Caki2 (cell line): Measurements from ENCODE around the gene SMYD3. TPM values are rescaled to one million over a fixed set of nuclear protein-coding genes. Genes with fewer than 3 reads are reported as not detected.

Source experiments
- DNase-seq: peaks from one replicate; pipeline ENCODE4 v3.0.0-alpha.2; 2015; ENCODE audit warnings: low read depth
- in situ Hi-C: cut with HindIII; loops from 2 replicates; pipeline ENCODE4 v1.10.0; 2016; ENCODE audit warnings: low sequenced_read_pairs, low pct_unique_long_range_greater_than_20kb, mixed read lengths
- total RNA-seq: library from RNA; depleted of rRNA; stranded (reverse); fragments of >200 nt; shearing (Covaris generic); gene quantifications from 2 replicates; pipeline ENCODE4 v1.2.3, GENCODE V29; 2014; ENCODE audit warnings: low replicate concordance

The SMYD3 gene
- total RNA-seq, 1 experiment from 2014 or later = 47.7 TPM

DNA sequence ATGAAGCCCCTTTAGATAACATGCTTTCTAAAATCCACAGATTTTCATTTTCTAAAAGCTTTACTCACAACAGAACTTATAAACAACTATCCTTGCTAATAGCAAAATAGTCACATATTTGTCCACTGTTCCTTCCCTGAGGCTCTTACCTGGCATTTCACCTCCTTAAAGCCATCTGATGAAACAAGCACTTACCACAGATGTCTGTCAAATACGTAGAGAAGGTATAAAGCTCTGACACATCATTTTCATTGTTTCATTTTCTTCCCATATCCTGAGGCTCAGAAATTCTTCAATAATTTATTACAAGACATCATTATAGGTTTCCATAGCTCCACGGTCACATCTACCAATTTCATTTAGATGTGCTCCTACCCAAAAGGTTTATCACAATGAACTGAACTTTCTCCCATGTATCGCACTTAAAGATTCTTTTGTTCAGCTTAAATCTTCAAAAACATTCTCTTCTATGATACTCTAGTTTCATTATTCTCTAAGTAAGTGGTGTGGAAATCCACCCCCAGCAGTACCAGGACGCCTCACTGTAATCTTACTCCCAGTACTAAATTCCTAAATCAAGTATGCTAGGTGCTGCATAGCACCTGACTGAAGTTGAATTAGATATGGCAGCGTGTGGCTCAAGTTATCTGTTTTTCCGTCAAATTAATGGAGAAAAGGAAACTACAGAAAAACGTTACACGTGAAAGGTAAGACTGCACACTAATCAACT lies 569.6 kb downstream of the SMYD3 start:
- DNase-seq = no peak
- in situ Hi-C loops = no loop called here

DNA sequence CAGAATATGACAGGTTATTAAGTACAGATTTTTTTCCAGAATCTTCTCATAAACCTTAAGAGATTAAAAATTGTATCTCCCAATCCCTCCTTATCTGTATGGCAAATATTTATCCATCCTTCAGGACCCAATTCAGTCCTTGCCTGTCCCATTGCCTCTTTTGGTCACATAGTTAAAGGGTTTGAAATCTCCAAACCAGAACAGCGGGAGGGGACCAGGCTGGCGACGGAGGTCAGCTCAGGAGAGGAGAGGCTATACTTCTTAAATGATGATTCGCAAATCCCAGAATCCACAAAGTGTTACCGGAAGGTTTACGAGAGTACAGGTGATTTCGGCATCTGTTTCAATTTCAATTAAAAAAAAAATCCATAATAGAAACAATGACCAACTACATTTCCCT lies 572.7 kb downstream of the SMYD3 start:
- no peak for DNase-seq
- in situ Hi-C loops = no loop called here

DNA sequence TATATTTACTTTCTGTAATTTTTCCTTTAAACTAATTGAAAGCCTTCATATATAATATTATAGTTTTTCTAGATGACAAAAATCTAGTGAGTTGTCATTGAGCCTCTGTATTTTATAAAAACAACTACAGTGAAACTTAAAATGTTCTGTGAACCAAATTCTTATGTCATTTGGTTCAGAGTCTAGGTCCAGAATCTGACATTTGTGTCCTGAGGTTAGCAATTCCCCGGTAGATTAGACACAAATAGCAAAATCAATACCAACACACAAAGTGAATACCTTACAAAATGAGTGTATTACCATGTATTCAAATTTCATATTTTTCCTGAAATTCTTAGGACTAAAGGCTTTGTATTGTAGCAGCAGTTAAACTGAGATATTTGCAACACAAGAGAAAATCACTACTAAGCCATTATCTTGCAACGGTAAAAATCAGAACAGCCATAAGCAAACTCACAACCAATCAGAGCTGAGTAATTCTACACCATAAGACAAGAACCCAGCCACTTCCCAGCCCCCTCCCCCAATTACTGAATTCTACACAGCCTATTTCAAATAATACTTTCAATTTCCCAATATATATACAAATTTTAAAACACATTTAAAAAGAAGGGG lies 573.5 kb downstream of the SMYD3 start:
- DNase-seq = no peak
- in situ Hi-C loops = no loop called here

DNA sequence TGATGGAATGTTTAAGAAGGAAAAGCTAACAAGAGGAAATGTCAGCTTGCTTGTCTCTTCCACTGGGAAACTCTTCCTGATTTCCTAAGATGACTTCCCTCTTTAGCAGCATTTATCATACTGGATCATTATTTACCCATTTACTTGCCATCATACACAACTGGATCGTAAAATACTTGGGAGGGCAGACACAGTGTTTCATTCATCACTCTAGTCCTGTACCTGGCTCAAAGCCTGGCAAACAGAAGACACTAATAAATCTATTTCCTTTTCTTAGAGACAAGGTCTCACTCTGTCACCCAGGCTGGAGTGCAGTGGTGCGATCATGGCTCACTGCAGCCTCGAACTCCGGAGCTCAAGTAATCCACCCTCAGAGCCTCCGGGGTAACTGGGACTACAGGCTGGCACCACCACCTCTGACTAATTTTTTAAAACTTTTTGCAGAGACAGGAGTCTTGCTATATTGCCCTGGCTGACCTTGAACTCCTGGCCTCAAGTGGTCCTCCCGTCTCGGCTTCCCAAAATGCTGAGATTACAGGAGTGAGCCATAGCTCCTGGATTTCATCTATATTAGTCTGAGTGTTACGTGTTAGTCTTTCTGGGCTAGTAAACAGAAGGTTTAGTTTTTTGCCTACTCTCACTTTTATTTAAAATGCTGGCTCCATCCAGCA lies 574.6 kb downstream of the SMYD3 start:
- no peak for DNase-seq
- in situ Hi-C loops = no loop called here

DNA sequence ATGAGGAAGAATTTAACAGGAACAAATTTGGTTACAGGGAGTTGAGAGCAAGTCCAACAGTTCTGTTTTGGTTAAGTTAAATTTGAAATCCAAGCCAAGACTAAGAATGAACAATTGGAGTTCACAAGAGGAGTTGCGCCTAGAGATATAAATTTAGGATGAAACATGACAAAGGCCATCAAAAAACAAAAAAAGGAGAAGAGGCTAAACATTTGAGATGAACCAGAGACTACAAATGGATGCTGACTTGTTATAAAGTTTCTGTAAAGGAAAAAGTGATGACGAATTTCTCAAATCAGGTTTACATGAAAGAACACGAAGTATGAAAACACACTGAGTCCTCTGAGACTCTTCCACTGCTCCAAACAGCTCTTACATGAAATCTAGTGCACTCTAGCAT lies 575.6 kb downstream of the SMYD3 start:
- in situ Hi-C loops = no loop called here
- no peak for DNase-seq

DNA sequence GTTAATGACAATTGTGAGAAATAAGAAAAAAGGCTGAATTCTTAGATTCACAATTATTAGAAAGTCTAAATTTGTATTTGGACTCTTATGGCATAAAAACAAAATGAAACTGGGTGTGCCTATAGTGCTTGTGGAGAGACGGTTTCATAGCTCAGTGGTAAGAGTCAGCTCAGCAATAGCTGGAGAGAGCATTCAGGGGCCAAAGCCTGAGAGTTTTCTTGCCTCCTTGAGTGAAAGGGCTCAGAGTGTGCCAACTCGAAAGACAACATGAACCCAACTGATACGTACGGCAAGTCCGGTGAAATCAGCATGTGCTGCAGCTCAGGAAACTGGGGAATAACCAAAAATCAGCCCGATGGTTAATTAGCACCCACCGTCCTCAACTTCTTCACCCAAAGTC lies 577.9 kb downstream of the SMYD3 start:
- DNase-seq = no peak
- in situ Hi-C loops = no loop called here

DNA sequence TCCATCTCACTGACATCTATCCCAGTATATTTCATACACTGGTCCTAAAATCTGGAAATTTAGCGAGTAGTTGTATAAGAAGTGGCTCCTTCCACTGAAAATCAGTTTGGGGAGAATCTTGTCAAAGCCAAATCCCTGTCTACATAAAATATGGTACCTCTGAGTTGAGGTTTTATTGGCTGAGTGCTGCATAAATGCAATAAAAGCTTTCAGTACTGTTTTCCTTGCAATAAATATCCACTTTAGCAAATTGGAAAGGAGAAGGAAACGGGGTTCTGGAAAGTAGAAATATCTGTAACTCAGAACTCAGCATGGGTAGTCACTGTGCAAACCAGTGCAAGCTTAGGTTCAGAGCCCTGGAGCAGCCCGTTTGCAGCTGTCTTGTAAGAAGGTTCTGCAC lies 580.2 kb downstream of the SMYD3 start:
- no peak for DNase-seq
- in situ Hi-C loops = no loop called here

DNA sequence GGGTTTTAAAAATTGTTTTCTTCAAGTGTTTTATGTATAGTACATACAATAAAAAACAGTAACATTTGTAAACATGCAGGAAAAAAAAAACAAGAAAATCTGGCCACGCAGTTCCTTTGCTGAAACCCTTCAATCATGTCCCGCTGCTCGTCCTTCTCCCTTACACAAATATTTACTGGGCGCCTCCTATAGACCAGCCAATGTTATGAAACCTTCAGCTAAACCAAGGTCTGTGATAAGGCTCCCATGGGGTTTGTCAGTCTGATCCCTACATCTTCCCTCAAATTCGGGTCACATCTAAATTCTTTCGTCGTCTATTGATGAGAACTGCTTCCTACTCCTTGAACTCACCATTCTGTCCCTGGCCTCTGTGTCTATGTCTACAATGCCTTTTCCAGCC lies 583.9 kb downstream of the SMYD3 start:
- no peak for DNase-seq
- in situ Hi-C loops = no loop called here

DNA sequence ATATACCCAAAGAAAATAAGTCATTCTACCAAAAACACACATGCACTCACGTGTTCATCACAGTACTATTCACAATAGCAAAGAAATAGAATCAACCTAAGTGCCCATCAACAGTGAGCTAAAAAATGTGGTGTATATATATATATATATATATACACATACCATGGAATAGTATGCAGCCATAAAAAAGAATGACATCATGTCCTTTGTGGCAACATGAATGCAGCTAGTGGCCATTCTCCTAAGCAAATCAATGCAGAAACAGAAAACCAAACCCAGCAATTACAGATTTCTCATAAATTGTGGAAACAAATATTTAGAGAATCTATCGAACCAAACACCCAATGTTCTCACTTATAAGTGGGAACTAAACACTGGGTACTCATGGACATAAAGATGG lies 585.7 kb downstream of the SMYD3 start:
- in situ Hi-C loops = no loop called here
- no peak for DNase-seq

DNA sequence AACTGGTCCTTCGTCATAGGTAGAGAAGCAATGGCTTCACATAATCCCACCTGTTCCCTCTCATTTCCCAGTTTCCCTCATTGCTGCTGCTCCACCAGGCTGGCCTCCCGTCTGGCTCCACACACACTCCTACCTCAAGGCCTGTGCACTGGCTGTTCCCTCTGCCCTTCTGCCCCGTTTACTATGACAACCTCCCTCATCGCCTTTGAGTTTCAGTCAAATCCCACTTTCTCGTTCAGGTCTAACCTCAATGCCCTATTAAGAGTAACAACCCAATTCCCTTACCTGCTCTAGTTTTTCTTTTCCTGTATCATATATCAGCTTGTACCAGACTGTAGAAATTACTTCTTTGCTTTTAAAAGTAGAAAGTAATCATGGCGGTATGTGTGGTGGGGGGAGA lies 589.7 kb downstream of the SMYD3 start:
- no peak for DNase-seq
- in situ Hi-C loops = no loop called here

DNA sequence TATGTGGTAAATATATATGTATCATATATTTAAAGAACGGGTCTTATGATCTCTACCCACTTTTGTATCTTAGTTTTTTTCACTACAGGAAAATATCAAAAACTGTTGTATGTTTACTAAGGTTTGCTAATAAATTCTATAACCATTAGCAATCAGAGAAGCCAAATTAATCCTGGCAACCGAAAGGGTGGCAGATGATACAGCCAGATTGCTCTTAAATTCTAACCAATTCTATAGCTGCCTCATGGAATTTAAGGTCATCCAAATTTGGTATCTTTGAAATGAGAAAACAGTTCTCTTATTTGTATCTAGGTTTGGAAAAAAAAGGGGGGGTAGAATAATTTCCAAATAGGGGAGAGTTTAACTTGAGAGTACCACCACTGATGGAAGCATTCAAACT lies 591.2 kb downstream of the SMYD3 start:
- in situ Hi-C loops = no loop called here

DNA sequence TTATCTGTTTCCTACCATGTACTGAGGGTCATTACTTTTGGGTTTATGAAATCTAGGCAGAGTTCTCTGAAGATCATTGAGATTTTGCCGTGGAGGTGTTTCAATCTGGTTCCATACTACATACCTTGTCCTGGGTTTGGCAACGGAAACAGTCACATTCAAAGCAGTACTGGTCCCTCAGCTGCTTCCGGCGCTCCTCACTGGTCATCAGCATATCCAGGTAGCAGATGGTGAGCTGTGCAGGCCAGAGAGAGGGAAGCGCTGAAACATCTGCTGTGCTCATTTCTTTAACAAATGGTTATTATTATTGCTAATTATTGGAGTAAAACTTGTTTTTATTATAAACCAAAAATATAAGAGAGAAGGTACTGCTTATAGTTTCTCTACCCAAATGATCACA lies 591.7 kb downstream of the SMYD3 start:
- no peak for DNase-seq
- in situ Hi-C loops = no loop called here

More for the DNA sequence above, 591.2 kb downstream of the SMYD3 start:
- no peak for DNase-seq

DNA sequence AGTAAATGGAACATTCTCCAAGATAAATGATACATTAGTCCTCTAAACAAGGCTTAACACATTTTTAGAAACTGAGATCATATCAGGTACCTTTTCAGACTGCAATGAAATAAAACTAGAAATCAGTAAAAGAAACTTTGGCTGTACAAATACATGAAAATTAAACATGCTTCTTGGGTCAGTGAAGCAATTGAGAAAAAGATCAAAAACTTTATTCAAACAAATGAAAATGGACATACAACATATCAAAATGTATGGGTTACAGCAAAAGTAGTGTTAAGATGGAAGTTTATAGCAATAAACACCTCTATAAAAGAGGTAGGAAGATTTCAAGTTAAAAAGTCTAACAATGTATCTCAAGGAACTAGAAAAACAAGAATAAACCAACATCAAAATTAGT lies 598.5 kb downstream of the SMYD3 start:
- in situ Hi-C loops = no loop called here
- DNase-seq = no peak

DNA sequence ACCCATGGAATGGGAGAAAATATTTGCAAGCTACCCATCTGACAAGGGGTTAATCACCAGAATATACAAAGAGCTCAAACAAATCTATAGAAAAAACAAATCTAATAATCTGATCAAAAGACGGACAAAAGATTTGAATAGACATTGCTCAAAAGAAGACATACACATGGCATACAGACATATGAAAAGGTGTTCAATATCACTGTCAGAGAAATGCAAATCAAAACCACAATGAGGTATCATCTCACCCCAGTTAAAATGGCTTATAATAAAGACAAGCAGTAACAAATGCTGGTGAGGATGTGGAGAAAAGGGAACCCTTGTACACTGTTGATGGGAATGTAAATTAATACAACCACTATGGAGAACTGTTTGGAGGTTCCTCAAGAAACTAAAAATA lies 600.9 kb downstream of the SMYD3 start:
- no peak for DNase-seq
- in situ Hi-C loops = no loop called here

DNA sequence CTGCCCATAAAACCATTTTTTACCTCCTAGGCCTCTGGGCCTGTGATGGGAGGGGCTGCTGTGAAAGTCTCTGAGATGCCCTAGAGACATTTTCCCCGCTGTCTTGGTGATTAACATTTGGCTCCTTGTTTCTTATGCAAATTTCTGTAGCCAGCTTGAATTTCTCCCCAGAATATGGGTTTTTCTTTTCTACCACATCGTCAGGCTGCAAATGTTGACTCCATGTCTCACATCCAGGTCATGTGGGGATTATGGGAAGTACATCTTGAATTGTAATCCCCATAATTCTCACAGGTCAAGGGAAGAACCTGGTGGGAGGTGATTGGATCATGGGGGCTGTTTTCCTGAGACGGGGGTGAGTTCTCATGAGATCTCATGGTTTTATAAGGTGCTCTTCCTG lies 603.2 kb downstream of the SMYD3 start:
- in situ Hi-C loops = no loop called here
- DNase-seq = no peak

DNA sequence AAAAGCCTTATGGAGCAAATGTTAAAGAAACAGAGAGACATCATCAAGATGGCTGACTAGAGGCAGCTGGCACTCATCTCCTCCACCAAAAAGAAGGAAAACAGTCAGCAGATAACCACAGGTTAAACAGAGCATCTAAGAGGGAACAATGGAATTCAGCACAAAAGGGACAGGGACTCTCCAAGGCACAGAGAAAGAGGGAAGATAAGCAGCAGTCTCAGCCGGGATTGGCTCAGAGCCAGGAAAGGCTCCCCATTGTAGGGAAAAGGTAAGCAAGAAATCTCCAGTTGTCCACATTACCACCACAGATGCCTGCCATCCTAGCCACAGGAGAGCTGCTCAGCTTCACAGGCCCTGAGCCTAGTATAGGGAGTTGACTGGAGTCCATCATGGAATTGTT lies 605.5 kb downstream of the SMYD3 start:
- no peak for DNase-seq
- in situ Hi-C loops = no loop called here

DNA sequence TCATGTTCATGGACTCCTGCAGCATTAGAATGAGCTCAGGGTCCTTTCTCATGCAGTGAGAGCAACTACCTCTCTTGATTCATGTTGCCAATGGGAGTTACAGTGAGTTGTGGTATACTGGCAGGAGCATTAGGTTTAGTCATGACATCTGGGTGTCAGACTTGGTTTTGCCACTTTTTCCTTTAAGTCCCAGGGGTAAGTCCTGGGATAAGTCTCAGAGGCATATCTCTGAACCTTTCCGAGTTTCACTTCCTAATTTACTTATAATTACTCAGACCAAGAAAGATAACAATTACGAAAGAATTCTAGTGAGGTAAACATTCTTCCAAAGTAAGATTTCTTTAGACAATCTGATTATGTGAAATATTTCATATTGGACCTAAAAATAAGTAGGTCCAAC lies 606.0 kb downstream of the SMYD3 start:
- in situ Hi-C loops = no loop called here

DNA sequence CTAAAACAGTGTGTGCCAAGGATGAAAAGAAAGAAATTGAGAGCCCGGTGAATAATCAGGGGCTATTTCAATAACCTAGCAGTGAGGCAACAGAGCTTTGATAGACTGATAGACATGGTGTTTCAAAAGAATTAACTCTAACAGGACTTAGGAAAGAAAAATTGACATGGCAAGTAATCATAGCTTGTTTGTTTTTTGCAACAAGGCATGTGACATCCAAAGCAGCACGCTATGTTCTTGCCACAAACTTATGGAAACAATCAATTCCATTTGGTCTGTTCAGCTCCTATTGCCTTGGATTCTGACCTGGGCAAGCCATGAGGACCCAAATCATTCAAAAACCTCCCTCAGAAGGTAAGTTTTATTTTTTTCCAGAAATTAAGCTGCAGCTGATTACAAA lies 608.5 kb downstream of the SMYD3 start:
- in situ Hi-C loops = no loop called here
- no peak for DNase-seq

More for the DNA sequence above, 606.0 kb downstream of the SMYD3 start:
- no peak for DNase-seq

DNA sequence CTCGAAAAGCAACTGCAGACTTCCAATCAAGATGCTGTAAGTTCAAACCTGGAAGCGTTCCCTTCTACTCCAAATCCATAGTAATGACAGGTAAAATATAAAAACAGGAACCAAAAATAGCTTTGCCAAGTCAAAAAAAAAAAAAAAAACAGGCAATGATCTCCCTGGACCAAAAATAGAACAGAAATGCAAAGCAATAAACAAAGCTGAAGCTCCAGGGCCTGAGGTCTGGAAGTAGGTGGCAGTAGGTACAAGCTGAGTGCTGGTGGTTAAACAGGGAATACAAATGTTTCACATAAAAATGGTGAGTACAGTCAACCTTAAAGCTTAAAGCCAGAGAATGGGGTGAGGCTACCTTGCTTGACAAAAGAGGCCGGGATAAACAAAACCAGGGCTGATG lies 610.8 kb downstream of the SMYD3 start:
- in situ Hi-C loops = no loop called here
- DNase-seq = no peak
